Mammary epithelial cell (primary cell): Measurements from ENCODE around the gene MSS51.

ENCODE experiments used
- CTCF ChIP-seq, 2 donors: IDR thresholded peaks in 1 of 2; conservative IDR thresholded peaks in 1 of 2; 2 replicates each; pipeline ENCODE4 v1.5.1; 2011 to 2012; ENCODE audit warnings: inconsistent platforms in 2 of 2, low read length in 2 of 2, mild to moderate bottlenecking in 2 of 2, control low read depth in 1 of 2, low read depth in 1 of 2; ENCODE audit not compliant: insufficient read depth in 1 of 2; ENCODE audit errors: extremely low read depth in 1 of 2
- EZH2 ChIP-seq: IDR thresholded peaks from 2 replicates; pipeline ENCODE4 v1.6.1; 2012; ENCODE audit warnings: low read length, inconsistent platforms, borderline replicate concordance

- TF ChIP-seq CTCF (conservative IDR thresholded peaks at IDR 0.05 in 1 of 2, IDR thresholded peaks at IDR 0.05 in 1 of 2; ENCODE audit: extremely low read depth in 1 of 2, insufficient read depth in 1 of 2, low read depth in 1 of 2, low read length in 2 of 2) (no peak), EZH2 (no peak)
Observed at GRCh38 chr10:73439605-73440312, 6.4 kb upstream of the MSS51 start.
